HPDE6-E6E7 (cell line): ENCODE results near the gene PLEK2.
"Not testable (repeated sequence)": the region's sequence is repeated elsewhere in the genome, so short reads cannot be mapped to it uniquely, and the experiment has no call there.

Experiments
- DNase-seq: peaks from one replicate; pipeline ENCODE4 v3.0.0; 2011; ENCODE audit warnings: missing footprints; ENCODE audit errors: extremely low spot score

The PLEK2 gene

DNA sequence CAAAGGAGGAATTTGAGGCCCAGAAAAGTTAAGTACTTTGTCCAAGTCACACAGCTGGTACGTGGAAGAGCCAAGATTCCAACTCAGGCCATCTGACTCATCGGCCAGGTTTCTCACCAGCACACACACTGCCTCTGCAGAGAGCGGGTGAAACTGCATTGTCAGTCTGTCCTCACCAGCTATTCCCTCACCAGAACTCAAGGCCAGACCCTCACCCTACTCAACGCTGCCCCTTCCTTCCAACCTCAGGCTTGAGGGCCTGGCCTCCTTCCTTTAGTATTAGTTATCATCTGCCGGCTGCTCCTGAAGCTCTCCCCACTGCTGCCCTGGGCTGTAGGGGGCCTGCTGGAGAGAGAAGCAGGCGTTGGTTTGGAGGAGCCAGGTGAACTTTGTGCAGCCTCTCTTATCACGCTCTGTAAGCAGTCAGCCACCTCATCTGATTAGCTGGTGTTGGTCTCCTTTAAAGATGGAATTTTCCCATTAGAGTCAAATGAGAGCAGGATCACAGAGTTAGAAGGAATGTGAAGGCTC lies 16.6 kb upstream of the PLEK2 start:
- no peak for DNase-seq

DNA sequence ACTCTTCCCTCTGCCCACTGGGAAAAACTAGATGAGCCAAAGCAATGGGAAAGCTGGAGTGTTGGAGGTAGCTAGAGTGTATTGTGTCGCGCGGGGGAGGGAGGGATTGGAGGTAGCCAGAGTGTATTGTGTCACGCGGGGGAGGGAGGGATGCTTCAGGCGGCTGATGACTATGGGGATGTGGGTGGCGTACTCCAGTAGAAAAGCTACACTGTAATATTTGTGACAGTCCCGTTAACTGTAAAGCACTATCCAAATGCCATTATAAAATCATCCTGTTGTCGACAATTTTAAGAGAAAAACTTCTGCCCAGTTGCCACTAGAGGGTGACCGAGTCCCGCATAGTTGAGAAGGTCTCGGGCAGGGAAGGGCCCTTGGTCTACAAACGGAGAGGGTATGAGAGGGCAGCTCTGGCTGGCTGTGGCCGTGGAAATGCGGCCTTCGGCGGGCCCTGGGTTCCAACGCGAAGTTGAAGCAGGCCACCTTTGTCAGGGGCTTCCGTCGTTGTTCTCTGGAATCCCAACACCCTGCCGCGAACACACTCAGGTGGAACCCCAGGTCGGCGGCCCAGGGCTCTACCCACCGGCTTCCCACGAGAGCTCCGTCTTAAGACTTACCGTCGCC lies 15.1 kb upstream of the PLEK2 start:
- peak; percentile 85 for DNase-seq

DNA sequence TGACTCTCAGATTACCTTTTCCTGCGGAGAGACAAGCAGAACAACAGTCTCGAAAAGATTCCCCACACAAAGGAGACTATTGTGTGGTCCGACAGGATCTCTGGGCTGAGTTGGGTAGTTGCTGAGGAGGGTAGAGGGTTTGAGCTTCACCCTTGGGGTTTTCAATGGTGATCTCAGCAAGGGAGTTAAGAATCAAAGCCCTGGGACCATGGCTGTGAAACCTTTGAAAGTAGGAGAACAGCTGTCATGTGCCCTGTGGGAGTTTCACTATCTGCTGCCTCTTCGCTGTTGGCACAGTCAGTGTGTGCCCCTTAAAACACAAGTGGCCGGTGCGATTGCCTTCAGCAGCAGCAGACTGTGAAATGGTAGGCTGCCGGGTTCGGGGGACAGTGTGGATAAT lies 14.2 kb upstream of the PLEK2 start:
- DNase-seq: no peak

DNA sequence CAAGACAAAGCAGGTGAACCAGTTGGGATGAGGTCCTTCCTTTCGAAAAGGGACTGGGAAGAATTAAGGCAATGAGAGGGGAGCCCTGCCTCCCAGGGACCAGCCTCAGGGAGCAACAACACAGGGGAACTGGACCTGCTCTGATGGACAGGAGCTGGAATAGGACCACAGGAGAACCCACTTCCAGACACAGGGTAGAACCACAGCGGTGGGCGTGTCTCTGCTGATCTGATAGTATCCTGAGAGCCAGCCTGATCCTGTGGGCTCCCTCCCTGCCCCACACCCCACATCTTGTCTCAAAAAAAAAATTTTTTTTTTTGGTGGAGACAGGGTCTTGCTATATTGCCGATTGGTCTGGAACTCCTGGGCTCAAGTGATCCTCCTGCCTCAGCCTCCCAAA lies 13.6 kb upstream of the PLEK2 start:
- no peak for DNase-seq

DNA sequence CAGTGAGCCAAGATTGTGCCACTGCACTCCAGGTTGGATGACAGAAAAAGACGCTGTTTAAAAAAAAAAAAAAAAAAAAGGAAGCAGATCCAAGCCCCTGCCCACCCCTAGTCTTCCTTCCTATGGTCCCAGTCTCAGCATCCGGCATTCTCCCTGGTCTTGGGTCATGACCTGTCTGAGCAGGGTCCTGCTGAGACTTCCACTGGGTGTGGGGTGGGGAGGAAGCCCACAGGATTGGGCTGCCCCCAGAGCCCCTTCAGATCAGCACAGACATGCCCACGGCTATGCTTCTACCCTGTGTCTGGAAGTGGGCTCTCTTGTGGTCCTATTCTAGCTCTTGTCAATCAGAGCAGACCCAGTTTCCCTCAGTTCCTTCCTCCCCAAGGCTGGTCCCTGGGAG lies 12.6 kb upstream of the PLEK2 start:
- DNase-seq: no peak

DNA sequence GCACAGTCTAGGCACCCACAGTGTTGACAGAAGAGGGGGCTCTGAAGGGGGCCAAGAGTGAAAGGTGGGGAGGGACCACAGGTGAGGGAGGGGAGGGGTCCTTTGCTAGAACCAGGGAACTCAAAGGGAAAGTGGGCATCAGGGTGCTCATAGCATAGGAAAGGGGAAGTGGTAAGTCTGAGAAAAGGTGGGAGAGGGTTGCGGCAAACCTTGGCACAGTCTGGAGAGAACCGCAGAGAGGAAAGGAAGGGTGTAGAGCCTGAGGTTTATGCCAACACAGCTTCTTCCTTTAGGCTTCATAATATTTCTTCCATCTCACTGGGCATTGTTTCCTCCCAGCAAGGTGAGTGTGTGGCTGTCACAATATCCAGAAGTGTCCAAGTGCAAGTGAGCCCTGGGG lies 11.5 kb upstream of the PLEK2 start:
- DNase-seq: no peak

DNA sequence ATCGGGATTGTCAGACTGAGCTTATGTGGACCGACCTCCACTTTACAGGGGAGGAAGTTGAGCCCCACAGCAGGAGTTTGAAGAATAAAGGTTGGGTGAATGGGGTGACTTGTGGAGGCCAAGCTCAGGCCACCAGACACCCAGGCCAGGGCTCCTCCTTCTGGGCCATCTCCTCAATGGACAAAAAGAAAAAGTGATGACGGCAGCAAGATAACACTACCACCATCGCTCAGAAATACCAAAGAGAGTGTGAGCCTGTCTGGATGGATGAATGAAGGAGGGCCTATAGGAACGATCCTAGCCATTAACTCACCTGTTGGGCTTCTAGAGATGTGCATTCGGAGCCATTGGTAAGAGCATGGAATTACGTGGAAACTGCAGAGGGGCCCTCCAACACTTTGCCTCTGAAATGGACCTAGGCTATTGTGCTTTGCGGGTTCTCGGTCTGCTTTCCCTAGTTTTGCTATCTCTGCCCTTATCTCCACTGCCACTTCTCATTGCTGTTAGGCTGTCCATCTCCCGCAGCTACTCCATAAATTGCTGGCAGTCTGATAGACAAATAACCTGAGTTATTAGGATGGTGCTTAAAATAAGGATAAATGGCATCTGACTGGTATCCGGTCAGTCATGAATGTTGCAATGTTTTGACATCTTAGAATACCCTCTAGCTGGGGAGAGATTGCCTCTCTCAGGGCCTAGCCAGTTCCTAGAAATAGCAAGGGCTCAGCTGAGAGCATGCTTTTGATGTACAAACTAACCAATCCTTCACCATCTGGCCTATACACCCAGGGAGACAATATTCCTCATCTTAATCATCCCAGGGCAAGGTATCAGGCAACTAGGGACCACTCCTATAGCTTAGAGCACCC lies 9.6 kb upstream of the PLEK2 start:
- DNase-seq: no peak

DNA sequence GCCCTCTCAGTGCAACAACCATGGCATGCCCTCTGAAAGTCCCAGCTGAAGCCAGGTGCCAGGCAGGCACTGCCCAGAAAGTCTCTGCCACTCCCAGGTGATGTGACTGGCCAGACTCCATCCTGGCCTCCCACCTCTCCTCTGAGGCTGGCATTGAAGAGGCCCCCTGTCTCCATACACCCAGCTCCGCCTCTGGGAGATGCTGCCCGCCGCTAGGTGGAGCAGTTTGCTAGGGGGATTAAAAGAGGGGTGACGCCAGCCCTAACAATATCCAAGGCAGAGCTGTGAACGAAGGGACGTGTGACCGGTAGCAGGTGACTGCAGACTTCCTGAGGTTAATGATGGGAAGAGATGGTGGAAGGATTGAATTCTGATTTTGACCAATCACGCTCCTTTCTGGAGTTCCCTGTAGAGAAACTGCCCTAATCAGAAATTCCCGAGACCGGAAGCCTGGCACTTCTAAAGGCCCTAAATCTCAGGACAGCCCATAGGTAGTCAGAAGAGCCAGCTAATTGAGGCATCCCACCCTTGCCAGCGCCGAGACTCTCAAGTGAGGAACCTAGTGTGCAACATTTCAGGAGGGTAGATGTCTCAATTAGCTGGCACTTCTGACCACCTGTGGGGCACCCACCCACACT lies 8.3 kb upstream of the PLEK2 start:
- DNase-seq: no peak

DNA sequence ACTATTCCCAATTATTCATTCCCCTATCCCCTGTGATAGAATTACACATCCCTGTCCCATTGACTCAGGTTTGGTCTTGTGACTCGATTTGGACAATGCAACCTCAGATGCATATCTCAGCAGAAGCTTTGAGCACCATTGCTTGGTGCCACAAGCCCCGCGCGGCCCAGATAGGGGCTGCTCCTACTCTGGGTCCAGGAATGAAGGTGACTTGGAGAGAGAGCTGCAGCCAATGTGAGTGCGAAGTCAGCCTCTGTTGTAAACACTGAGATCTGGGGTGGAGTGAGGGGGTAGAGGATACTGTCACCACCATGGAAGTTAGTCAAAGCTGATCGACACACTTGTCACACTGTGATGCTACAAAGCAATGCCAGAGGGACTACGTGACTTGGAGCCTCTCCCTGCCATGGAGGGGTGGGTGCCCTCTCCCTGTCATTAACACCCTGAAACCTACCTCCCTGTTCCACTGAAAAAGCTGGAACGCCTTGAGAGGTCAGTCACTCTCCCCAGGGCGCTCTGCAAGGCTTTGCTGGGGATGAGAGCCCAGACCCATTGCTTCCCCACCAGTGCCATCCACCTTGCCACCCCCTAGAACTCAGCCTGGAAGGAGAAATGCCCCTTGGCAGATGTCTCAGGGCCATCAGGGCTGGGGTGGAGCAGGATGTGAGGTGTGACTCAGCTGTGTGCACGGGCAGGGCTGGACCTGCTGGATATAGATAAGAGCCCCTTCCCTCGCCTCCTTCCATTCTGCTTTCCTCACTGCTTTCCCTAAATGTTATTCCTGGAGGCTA lies 6.6 kb upstream of the PLEK2 start:
- peak; percentile 86 for DNase-seq

DNA sequence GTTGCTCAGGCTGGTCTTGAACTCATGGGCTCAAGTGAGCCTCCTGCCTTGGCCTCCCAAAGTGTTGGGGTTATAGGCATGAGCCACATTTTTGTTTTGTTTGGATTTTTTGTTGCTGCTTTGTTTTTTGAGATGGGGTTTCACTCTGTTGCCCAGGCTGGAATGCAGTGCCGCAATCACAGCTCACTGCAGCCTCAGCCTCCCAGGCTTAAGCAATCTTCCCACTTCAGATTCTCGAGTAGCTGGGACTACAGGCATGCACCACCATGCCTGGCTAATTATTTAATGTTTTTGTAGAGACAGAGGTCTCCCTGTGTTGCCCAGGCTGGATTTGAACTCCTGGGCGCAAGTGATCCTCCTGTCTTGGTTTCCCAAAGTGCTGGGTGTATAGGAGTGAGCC lies 5.7 kb upstream of the PLEK2 start:
- DNase-seq: no peak

DNA sequence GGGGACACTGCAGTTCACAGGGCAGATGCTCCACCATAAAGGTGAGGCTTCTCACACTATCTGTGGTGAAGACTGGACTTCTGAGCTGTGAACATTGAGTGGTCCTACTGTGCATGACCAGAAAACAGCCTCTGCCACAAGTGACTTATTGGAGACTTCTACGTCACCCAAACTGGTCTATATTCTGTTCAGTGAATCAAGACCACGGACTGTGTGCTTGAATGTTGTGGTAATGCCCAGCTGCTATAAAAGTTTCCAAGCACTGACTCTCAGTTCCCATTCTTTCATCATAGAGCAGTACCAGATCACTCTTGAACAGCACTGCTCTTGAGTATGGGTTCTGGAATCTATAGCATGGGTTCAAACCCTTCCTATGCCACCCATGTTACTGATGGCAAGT lies 4.8 kb upstream of the PLEK2 start:
- no peak for DNase-seq

DNA sequence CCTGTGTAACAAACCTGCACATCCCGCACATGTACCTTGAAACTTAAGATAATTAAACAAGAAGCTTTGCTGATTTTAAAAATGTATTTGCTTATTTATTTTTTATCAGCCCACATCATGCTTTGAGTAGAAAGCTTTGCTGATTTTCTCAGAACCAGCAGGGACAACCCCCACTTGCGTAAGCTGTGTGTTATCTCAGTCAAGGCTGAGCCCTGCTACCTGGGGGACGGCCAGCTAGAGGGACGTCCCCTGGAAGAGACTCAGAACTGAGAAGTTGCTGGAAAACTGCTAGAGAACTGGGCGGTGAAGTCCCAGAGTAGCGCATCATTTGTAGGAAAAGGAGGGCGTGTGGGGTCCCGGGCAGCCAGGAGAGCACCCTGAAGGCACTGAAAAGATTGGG lies 4.1 kb upstream of the PLEK2 start:
- DNase-seq: no peak

DNA sequence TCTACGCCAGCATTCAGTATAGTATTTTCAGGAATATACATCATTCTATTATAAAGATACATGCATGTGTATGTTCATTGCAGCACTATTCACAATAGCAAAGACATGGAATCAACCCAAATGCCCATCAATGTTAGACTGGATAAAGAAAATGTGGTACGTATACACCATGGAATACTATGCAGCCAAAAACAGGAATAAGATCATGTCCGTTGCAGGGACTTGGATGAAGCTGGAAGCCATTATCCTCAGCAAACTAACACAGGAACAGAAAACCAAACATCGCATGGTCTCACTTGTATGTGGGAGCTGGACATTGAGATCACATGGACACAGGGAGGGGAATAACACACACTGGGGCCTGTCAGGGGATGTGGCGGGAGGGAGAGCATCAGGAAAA lies 3.6 kb upstream of the PLEK2 start:
- DNase-seq: not testable (repeated sequence)

DNA sequence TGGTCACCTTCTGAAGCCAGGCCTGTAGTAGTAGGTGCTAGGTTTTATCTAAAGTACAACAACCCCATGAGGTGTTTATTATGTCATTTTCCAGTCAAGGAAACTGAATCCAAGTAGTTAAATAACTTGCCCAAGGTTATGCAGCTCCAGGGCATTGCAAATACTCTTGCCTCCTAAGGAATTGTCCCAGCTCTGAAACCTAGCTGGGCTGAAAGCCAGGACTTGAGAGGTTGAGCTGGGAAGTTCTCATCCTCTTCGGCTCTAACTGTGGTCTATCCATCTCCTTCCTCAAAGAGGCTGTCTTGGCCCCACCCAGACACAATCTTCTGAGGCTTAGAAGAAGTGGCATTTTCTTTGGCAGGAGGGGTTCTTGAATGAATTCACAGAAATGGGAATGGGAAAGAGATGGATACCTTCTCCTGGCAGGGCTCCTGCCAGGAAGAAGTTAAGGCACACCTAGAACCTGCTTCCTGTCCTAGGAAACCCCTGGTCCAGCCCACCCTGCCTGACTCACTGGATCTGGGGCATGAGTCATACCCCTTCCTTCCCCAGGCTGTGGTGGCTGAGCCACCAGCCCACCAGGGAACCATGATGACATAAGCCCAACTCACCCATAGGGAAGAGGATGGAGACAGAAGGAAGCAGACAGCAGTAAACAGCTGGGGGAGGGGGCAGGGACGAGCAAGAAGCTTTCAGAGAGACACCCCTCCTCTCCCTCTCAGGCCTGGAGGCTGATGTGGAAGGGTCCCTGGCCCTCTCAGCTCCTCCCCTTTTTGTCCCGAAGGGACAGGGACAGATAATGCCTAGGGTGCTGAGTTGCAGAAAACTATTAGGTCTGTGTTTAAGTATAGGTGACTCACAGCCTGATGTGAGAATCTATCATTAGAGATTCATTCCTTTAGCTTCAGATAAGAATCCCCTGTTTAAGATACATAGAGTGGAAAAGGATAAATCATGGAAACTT lies 2.1 kb upstream of the PLEK2 start:
- DNase-seq: peak; percentile 68

DNA sequence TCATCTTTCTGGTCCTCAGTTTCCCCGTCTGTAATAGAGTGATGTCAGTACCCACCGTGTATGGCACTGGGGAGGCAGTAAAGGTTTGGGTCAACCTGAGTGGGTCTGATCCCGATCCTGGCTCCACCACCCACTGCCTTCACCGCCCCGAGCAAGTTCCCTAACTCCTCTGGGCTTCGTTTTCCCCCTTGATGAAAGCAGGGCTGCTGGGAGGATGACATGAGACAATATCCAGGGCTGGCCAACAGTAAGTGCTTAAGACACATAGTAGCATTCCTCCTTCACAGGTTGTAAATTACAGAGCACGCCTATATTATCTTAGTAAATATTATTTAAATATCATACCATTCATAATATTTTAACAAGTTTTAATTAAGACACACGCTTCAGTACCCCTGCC lies 595 bp downstream of the PLEK2 start:
- no peak for DNase-seq

DNA sequence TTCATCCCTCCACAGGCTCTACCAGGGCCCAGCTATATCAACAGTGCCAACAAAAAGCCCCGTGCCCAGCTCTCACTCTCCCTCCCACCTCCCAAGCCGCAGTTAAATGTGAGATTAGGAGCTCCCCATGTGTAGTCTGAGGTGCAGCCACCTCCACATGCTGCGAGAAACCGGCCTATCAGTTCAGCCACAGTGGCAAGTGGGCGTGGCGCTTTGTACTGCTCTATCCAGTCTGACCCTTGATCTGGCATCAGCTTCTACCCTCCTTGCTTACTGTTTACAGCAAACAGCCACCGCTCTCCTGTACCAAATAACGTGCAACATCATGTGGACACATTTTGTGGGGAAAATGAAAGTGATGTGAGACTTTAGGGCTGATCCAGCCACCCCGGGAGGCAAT lies 1.7 kb downstream of the PLEK2 start:
- DNase-seq: no peak

DNA sequence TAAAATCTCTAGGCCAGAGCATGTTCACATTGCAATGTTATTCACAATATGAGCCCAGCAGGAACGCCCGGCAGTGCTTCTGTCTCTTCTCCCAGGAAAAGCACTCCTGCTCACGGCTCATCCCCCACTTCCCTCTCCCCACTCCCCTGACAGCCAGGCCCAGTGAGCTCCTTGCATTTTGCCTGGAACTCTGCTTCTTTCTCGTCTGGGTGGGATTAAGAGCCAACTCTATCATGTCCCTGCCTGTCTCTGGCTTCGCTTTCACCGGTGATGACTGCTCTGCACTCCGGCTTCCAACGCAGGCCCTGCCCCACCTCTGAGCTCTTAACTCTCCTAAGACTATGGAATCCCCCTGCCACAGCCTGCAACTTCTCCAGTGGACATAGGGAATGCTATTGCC lies 2.5 kb downstream of the PLEK2 start:
- no peak for DNase-seq

DNA sequence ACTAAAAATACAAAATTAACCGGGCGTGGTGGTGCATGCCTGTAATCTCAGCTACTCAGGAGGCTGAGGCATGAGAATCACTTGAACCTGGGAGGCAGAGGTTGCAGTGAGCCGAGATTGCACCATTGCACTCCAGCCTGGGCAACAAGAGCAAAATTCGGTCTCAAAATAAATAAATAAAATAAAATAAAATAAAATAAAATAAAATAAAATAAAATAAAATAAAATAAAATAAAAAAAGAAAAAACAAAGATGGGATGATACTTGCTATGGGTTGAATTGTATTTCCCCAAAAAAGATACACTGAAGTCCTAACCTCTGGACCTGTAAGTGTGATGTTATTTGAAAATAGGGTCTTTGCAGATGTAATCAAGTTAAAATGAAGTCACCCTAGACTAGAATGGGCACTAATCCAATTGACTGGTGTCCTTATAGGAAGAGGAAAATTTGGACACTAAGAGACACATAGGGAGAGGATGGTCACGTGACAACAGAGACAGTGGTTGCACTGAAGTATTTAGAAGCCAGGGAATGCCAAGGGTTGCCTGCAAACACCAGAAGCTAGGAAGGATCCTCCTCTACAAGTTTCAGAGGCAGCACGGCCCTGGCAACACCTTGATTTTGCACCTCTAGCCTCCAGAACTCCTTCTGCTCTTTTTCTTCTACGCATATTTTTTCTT lies 3.7 kb downstream of the PLEK2 start:
- DNase-seq: not testable (repeated sequence)

DNA sequence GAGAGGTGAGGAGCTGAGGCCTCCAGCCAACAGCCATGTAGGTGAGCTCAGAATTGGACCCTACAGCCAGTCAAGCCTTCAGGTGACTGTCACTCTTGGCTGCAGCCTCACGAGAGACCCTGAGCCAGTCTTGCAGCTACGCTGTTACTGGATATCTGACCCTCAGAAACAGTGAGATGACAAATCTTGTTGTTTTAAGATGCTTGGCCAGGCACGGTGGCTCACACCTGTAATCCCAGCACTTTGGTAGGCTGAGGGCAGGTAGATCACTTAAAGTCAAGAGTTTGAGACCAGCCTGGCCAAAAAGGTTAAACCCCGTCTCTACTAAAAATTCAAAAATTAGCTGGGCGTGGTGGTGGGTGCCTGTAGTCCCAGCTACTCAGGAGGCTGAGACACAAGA lies 6.2 kb downstream of the PLEK2 start:
- DNase-seq: no peak

DNA sequence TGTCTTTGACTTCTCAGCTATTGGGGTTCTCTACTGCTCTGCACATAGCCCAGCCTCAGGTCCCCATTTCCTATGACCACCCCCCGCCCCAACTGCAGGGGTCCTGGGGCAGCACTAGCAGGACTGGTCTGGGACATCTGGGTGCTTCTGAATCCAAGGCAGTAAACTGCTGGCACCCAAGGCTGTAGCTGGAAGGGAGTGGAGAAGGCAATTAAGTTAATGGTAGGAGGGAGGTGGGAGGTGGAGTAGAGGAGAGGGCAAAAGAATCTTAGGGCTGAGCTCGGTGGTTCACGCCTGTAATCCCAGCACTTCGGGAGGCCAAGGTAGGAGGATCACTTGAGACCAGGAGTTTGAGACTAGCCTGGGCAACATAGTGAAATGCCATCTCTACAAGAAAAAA lies 11.5 kb downstream of the PLEK2 start:
- DNase-seq: no peak
